CD4-positive, CD25-positive, alpha-beta regulatory T cell (primary cell): ENCODE results near the gene ATG4B. TPM values are rescaled to one million over a fixed set of nuclear protein-coding genes. Genes with fewer than 3 reads are reported as not detected.

Experiments
- ATAC-seq, 2 donors: fragments of 150-1000 bp; cut with Tn5 transposase; one replicate each; pipeline ENCODE4 v1.10.0; 2021; ENCODE audit warnings: low read depth in 2 of 2, moderate number of reproducible peaks in 2 of 2, moderate library complexity in 1 of 2
- DNase-seq, 3 donors: peaks; one replicate each; pipeline versions ENCODE4 v3.0.0 to v3.0.0-alpha.2; 2012 to 2022; ENCODE audit warnings: mixed read lengths in 1 of 3
- H3K27ac ChIP-seq: one replicate; pipeline ENCODE4 v1.7.0; 2013; ENCODE audit warnings: mild to moderate bottlenecking, low read length; ENCODE audit not compliant: insufficient read depth, poor library complexity, severe bottlenecking
- H3K27me3 ChIP-seq: one replicate; pipeline ENCODE4 v1.7.0; 2013; ENCODE audit warnings: low read length; ENCODE audit not compliant: control insufficient read depth, insufficient read depth
- H3K36me3 ChIP-seq: one replicate; pipeline ENCODE4 v1.7.0; 2013; ENCODE audit warnings: mild to moderate bottlenecking, low read length, moderate library complexity; ENCODE audit not compliant: control insufficient read depth, insufficient read depth
- H3K4me1 ChIP-seq: 2 replicates; pipeline ENCODE4 v1.7.0; 2013; ENCODE audit warnings: mild to moderate bottlenecking, low read length; ENCODE audit not compliant: insufficient read depth, control insufficient read depth, poor library complexity, severe bottlenecking
- H3K4me3 ChIP-seq: one replicate; pipeline ENCODE4 v1.7.0; 2013; ENCODE audit warnings: low read depth, mild to moderate bottlenecking, low read length, moderate library complexity
- H3K9me3 ChIP-seq, 2 experiments: 1 replicate in 1 of 2; 2 replicates in 1 of 2; pipeline ENCODE4 v1.7.0; 2013; ENCODE audit warnings: low read length in 2 of 2, mild to moderate bottlenecking in 1 of 2, moderate library complexity in 1 of 2; ENCODE audit not compliant: control insufficient read depth in 2 of 2
- H3K27ac Mint-ChIP-seq, 3 donors: one replicate each; pipeline ENCODE4 v1.8.0; 2020 to 2022; ENCODE audit warnings: mild to moderate bottlenecking in 3 of 3, mixed read lengths in 3 of 3, moderate library complexity in 2 of 3
- H3K27me3 Mint-ChIP-seq: one replicate; pipeline ENCODE4 v1.8.0; 2022; ENCODE audit warnings: mild to moderate bottlenecking, mixed read lengths
- H3K36me3 Mint-ChIP-seq: one replicate; pipeline ENCODE4 v1.8.0; 2020; ENCODE audit warnings: mixed read lengths
- H3K4me1 Mint-ChIP-seq, 4 donors: one replicate each; pipeline ENCODE4 v1.8.0; 2020 to 2022; ENCODE audit warnings: mixed read lengths in 4 of 4, mild to moderate bottlenecking in 1 of 4
- H3K4me3 Mint-ChIP-seq, 4 donors: one replicate each; pipeline ENCODE4 v1.8.0; 2020 to 2022; ENCODE audit warnings: mild to moderate bottlenecking in 4 of 4, mixed read lengths in 4 of 4, moderate library complexity in 3 of 4
- H3K9me3 Mint-ChIP-seq, 7 donors: one replicate each; pipeline ENCODE4 v1.8.0; 2020 to 2022; ENCODE audit warnings: mixed read lengths in 7 of 7, mild to moderate bottlenecking in 3 of 7, moderate library complexity in 2 of 7
- polyA plus RNA-seq, 4 donors: library from polyadenylated mRNA; unstranded; fragments of 300-500 nt; fragmentation: Illumina TruSeq; gene quantifications; one replicate each; pipeline ENCODE4 v1.2.3, GENCODE V29; 2021
- total RNA-seq: library from RNA; stranded (reverse); gene quantifications from one replicate; pipeline ENCODE4 v1.2.3, GENCODE V29; 2022

Gene ATG4B
- total and polyA plus RNA-seq, 5 donors from 2014 or later: 43.7 to 158 (median 56.8) TPM

- peak overlapping the region in 1 of 4 donors; percentile 17 for H3K4me3 Mint-ChIP-seq
- H3K4me1 ChIP-seq: peaks cover 8% of the 10 kb centered on the region
- H3K27ac ChIP-seq: no peak overlapping the region
- no peaks in the 10 kb centered on the region for H3K9me3 Mint-ChIP-seq
- peaks cover 21% of the 10 kb centered on the region for H3K36me3 Mint-ChIP-seq
- no peaks in the 10 kb centered on the region for H3K9me3 ChIP-seq
- no peak overlapping the region for H3K4me3 ChIP-seq
- peak overlapping the region in 1 of 3 donors; percentile 67 for H3K27ac Mint-ChIP-seq
- H3K36me3 ChIP-seq: peaks cover 40% of the 10 kb centered on the region
- H3K27me3 ChIP-seq: no peaks in the 10 kb centered on the region
- ATAC-seq: no peak
- DNase-seq: no peak
- H3K27me3 Mint-ChIP-seq: no peaks in the 10 kb centered on the region
- H3K4me1 Mint-ChIP-seq: peaks cover 5 to 13% (median 6%) of the 10 kb centered on the region in 4 donors
Observed at GRCh38 chr2:241680827-241681599, 43.5 kb downstream of the ATG4B start.

- Mint-ChIP-seq H3K9me3 (no peaks in the 10 kb centered on the region), H3K4me1 (peaks cover 13 to 33% (median 16%) of the 10 kb centered on the region in 4 donors), H3K27me3 (no peaks in the 10 kb centered on the region), H3K36me3 (peaks cover 17% of the 10 kb centered on the region), H3K27ac (peak overlapping the region; percentile 1 to 74 (median 28)), H3K4me3 (peak overlapping the region; percentile 84 to 90 (median 86))
- H3K4me1 ChIP-seq: peaks cover 25% of the 10 kb centered on the region
- ATAC-seq (no peak), DNase-seq (peak in 1 of 3 donors; percentile 40)
- peak overlapping the region; percentile 71 for H3K4me3 ChIP-seq
- no peaks in the 10 kb centered on the region for H3K27me3 ChIP-seq
- H3K36me3 ChIP-seq: peaks cover 15% of the 10 kb centered on the region
- H3K27ac ChIP-seq: peak overlapping the region; percentile 86
- H3K9me3 ChIP-seq: no peaks in the 10 kb centered on the region
Observed at GRCh38 chr2:241686324-241686649, 48.8 kb downstream of the ATG4B start.

GRCh38 chr2:241686650-241687425 lies 49.3 kb downstream of the ATG4B start, which contains the start of gene DTYMK:
TSS of gene DTYMK (minus strand) at chr2:241686815. CDS start at chr2:241686783, 32 bp downstream.
- no peaks in the 10 kb centered on the region for H3K27me3 Mint-ChIP-seq

GRCh38 chr2:241689306-241689705 lies 51.8 kb downstream of the ATG4B start:
- no peak for ATAC-seq
- peaks cover 11 to 31% (median 14%) of the 10 kb centered on the region in 4 donors for H3K4me1 Mint-ChIP-seq
- Histone ChIP-seq H3K27me3 (no peaks in the 10 kb centered on the region), H3K4me1 (peaks cover 25% of the 10 kb centered on the region), H3K27ac (no peak overlapping the region), H3K36me3 (peaks cover 12% of the 10 kb centered on the region), H3K4me3 (no peak overlapping the region), H3K9me3 (no peaks in the 10 kb centered on the region)
- H3K36me3 Mint-ChIP-seq: peaks cover 10% of the 10 kb centered on the region
- peak overlapping the region; percentile 39 to 97 (median 68) for H3K4me3 Mint-ChIP-seq
- no peak overlapping the region for H3K27ac Mint-ChIP-seq
- no peak for DNase-seq
- no peaks in the 10 kb centered on the region for H3K27me3 Mint-ChIP-seq
- H3K9me3 Mint-ChIP-seq: no peaks in the 10 kb centered on the region

More at GRCh38 chr2:241686650-241687425, 49.3 kb downstream of the ATG4B start, which contains the start of gene DTYMK:
- H3K27ac Mint-ChIP-seq: peak within 1 kb of the TSS; percentile 83 to 95 (median 93)
- no peaks in the 10 kb centered on the region for H3K9me3 Mint-ChIP-seq
- H3K36me3 ChIP-seq: peaks cover 10% of the 10 kb centered on the region
- ATAC-seq: peak; percentile 96 to 98
- H3K4me3 Mint-ChIP-seq: peak within 1 kb of the TSS; percentile 85 to 97 (median 92)
- peaks cover 13% of the 10 kb centered on the region for H3K36me3 Mint-ChIP-seq
- H3K4me3 ChIP-seq: peak within 1 kb of the TSS; percentile 86
- peaks cover 25% of the 10 kb centered on the region for H3K4me1 ChIP-seq
- H3K27me3 ChIP-seq: no peaks in the 10 kb centered on the region
- H3K9me3 ChIP-seq: no peaks in the 10 kb centered on the region
- peaks cover 13 to 33% (median 16%) of the 10 kb centered on the region in 4 donors for H3K4me1 Mint-ChIP-seq
- H3K27ac ChIP-seq: peak within 1 kb of the TSS; percentile 86
- peak; percentile 94 to 97 (median 97) for DNase-seq

- Mint-ChIP-seq H3K9me3 (no peaks in the 10 kb centered on the region), H3K4me1 (peaks cover 10 to 29% (median 12%) of the 10 kb centered on the region in 4 donors), H3K36me3 (peaks cover 6% of the 10 kb centered on the region), H3K4me3 (peak overlapping the region in 1 of 4 donors; percentile 85), H3K27me3 (no peaks in the 10 kb centered on the region), H3K27ac (peak overlapping the region in 2 of 3 donors; percentile 25 to 26)
- H3K4me3 ChIP-seq: no peak overlapping the region
- ATAC-seq (no peak), DNase-seq (no peak)
- H3K36me3 ChIP-seq: peaks cover 14% of the 10 kb centered on the region
- peaks cover 25% of the 10 kb centered on the region for H3K4me1 ChIP-seq
- no peak overlapping the region for H3K27ac ChIP-seq
- no peaks in the 10 kb centered on the region for H3K9me3 ChIP-seq
- no peaks in the 10 kb centered on the region for H3K27me3 ChIP-seq
Observed at GRCh38 chr2:241690202-241690717, 52.8 kb downstream of the ATG4B start.

GRCh38 chr2:241692448-241692847 lies 55.0 kb downstream of the ATG4B start:
- peaks cover 8 to 21% (median 12%) of the 10 kb centered on the region in 4 donors for H3K4me1 Mint-ChIP-seq
- no peaks in the 10 kb centered on the region for H3K9me3 ChIP-seq
- no peak overlapping the region for H3K27ac ChIP-seq
- H3K27me3 Mint-ChIP-seq: no peaks in the 10 kb centered on the region
- peaks cover 13% of the 10 kb centered on the region for H3K4me1 ChIP-seq
- H3K36me3 Mint-ChIP-seq: peaks cover 10% of the 10 kb centered on the region
- DNase-seq: no peak
- no peak overlapping the region for H3K4me3 ChIP-seq
- no peak overlapping the region for H3K27ac Mint-ChIP-seq
- peaks cover 14% of the 10 kb centered on the region for H3K36me3 ChIP-seq
- no peaks in the 10 kb centered on the region for H3K27me3 ChIP-seq
- H3K9me3 Mint-ChIP-seq: no peaks in the 10 kb centered on the region
- no peak overlapping the region for H3K4me3 Mint-ChIP-seq
- ATAC-seq: no peak

- H3K36me3 ChIP-seq: peaks cover 6% of the 10 kb centered on the region
- H3K27me3 ChIP-seq: no peaks in the 10 kb centered on the region
- no peak overlapping the region for H3K4me3 ChIP-seq
- H3K4me1 ChIP-seq: peaks cover 4% of the 10 kb centered on the region
- no peaks in the 10 kb centered on the region for H3K27me3 Mint-ChIP-seq
- no peak overlapping the region for H3K27ac ChIP-seq
- H3K36me3 Mint-ChIP-seq: peaks cover 7% of the 10 kb centered on the region
- H3K9me3 Mint-ChIP-seq: no peaks in the 10 kb centered on the region
- H3K4me1 Mint-ChIP-seq: peaks cover 4 to 9% (median 5%) of the 10 kb centered on the region in 4 donors
- no peaks in the 10 kb centered on the region for H3K9me3 ChIP-seq
- peak overlapping the region in 2 of 3 donors; percentile 17 to 60 for H3K27ac Mint-ChIP-seq
- ATAC-seq: no peak
- H3K4me3 Mint-ChIP-seq: peak overlapping the region in 2 of 4 donors; percentile 27 to 49
- no peak for DNase-seq
Observed at GRCh38 chr2:241695651-241696050, 58.2 kb downstream of the ATG4B start.
